Measurements from ENCODE around the gene ZNF417. TPM values are rescaled to one million over a fixed set of nuclear protein-coding genes. Genes with fewer than 3 reads are reported as not detected.
"Not testable (repeated sequence)": the region's sequence is repeated elsewhere in the genome, so short reads cannot be mapped to it uniquely, and the experiment has no call there.

Gene ZNF417
- total and polyA plus RNA-seq, 2 experiments from 2014 or later = 4.8 to 17.8 TPM

DNA sequence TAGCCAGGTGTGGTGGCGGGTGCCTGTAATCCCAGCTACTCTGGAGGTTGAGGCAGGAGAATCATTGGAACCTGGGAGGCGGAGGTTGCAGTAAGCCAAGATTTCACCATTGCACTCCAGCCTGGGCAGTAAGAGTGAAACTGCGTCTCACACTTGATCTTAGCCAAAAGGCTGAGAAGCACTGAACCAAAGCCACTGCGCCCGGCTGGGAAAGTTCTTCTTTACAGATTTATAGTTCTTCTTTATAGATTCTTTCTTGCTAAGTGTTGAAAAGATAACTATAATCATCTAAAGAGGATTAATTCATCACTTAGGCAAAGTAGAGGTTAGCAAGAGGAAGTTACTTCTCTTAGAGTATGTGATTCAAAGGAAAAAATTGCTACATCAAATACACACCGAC, 11.1 kb downstream of the ZNF417 start:
- Histone ChIP-seq H3K4me3 (no peak overlapping the region), H3K27ac (no peak overlapping the region), H3K27me3 (no peaks in the 10 kb centered on the region), H3K4me1 (ENCODE audit: low read depth) (no peaks in the 10 kb centered on the region), H3K36me3 (peaks cover 13% of the 10 kb centered on the region), H3K9me3 (ENCODE audit: low read depth) (no peaks in the 10 kb centered on the region)
- TF ChIP-seq, protein P1, sequence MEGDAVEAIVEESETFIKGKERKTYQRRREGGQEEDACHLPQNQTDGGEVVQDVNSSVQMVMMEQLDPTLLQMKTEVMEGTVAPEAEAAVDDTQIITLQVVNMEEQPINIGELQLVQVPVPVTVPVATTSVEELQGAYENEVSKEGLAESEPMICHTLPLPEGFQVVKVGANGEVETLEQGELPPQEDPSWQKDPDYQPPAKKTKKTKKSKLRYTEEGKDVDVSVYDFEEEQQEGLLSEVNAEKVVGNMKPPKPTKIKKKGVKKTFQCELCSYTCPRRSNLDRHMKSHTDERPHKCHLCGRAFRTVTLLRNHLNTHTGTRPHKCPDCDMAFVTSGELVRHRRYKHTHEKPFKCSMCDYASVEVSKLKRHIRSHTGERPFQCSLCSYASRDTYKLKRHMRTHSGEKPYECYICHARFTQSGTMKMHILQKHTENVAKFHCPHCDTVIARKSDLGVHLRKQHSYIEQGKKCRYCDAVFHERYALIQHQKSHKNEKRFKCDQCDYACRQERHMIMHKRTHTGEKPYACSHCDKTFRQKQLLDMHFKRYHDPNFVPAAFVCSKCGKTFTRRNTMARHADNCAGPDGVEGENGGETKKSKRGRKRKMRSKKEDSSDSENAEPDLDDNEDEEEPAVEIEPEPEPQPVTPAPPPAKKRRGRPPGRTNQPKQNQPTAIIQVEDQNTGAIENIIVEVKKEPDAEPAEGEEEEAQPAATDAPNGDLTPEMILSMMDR (IDR thresholded peaks at IDR 0.05; ENCODE audit: low read depth, low read length) = no peak
- DNase-seq (ENCODE audit: low read depth in 1 of 2, low spot score in 1 of 2) = no peak

DNA sequence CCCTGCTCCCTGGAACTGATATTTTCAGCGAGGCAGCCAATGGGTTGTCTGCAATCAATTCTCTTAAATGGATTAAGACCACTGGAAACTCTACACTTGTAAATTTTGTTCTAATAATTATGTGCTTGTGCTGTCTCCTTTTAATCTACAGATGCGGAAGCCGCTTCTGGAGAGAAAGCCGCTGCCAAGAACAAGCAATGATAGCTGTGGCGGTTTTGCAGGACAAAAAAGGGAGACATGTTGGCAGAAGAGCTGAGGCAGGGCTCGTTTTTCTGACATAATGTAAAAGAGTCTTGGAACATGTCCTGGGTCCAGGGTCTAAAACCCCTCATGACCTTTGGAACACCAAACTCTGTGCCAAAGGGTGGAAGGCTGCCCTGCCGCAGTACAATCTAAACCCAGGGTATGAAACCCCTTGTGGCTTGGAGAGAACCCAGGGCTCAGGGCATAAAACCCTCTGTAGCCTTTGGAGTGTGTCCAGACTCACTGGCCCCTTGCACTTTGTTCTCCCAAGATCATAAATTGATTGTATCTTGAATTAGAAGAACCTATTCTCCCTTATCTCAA, 12.7 kb downstream of the ZNF417 start:
- Histone ChIP-seq H3K9me3 (ENCODE audit: low read depth) (no peaks in the 10 kb centered on the region), H3K27ac (no peak overlapping the region), H3K36me3 (peaks cover 11% of the 10 kb centered on the region), H3K4me3 (no peak overlapping the region), H3K27me3 (no peaks in the 10 kb centered on the region), H3K4me1 (ENCODE audit: low read depth) (no peaks in the 10 kb centered on the region)
- DNase-seq (ENCODE audit: low read depth in 1 of 2, low spot score in 1 of 2) = no peak
- TF ChIP-seq, protein P1 (IDR thresholded peaks at IDR 0.05; ENCODE audit: low read depth, low read length) = no peak

DNA sequence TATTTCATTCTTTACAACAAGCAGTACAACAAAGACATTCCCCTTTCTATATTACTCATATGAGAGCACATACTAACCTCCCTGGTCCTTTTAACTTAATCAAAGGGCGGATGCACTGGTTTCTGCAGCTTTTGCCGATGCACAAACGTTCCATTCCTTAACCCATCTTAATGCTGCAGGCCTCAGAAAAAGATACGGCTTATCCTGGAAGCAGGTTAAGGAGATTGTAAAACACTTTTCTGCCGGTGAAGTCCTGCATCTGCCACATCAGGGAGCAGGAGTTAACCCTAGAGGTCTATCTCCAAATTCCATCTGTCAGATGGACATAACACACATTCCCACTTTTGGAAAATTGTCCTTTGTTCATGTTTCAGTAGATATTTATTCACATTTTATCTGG, 16.1 kb downstream of the ZNF417 start:
- Histone ChIP-seq H3K4me3 (no peak overlapping the region), H3K4me1 (ENCODE audit: low read depth) (no peaks in the 10 kb centered on the region), H3K9me3 (ENCODE audit: low read depth) (no peaks in the 10 kb centered on the region), H3K36me3 (no peaks in the 10 kb centered on the region), H3K27me3 (no peaks in the 10 kb centered on the region), H3K27ac (no peak overlapping the region)
- DNase-seq (ENCODE audit: low read depth in 1 of 2, low spot score in 1 of 2) = no peak
- TF ChIP-seq, protein P1 (IDR thresholded peaks at IDR 0.05; ENCODE audit: low read depth, low read length) = no peak

DNA sequence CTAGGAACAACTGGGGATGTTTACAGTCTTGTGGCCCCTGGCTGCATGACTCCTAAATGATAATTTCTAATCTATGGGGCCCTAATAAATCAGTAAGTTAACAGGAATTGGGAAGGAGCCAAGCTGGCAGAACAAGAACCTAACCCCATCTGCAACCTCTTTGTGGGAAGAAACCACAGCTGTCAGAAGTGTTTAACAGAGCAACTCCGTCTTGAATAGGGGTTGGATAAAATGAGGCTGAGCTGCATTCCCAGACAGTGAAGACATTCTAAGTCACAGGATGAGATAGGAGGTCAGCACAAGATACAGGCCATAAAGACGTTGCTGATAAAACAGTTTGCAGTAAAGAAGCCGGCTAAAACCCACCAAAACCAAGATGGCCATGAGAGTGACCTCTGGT, 25.7 kb downstream of the ZNF417 start:
- not testable (repeated sequence) for H3K27ac ChIP-seq, H3K4me3 ChIP-seq

DNA sequence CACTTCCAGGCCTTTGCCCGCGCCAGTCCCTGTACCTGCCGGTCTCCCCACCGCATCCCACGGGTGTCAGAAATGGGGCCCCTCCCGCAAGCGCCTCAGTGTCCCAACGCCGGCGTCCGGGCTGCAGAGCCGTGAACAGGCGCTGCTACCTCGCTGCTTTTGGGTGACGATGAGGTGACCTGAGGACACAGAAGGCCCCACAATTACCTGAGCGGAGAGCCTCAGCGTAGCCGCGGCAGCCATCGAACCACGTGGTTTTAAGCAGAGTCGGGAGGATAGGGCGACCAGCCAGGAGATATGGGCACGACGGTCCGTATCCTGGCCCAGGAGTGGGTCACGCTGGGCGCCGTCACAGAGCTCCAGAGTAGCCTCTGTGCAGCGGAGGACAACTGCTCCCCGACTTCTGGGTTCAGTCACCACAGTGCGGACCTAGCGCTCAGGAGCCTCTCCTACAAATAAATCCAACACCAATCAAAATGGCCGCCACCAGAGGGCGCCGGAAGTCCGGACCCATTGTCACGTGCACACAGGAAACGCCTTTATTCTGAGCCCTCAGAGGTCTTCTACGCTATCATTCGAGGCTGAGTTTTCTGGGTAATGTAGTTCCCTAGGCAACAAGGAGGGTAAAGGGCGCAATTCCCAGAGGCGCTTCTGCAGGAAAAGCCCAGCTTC, 27.7 kb downstream of the ZNF417 start, which contains the start of gene ZNF814:
TSS of gene ZNF814 (minus strand) at position 478 of the 672 bp plus-strand sequence. CDS start at position 243, 235 bp downstream.
- Histone ChIP-seq H3K36me3 (no peaks in the 10 kb centered on the region), H3K27me3 (no peaks in the 10 kb centered on the region), H3K27ac (peak within 1 kb of the TSS; percentile 91), H3K4me3 (peak within 1 kb of the TSS; percentile 66), H3K4me1 (ENCODE audit: low read depth) (peaks cover 20% of the 10 kb centered on the region), H3K9me3 (ENCODE audit: low read depth) (no peaks in the 10 kb centered on the region)
- DNase-seq (ENCODE audit: low read depth in 1 of 2, low spot score in 1 of 2) = peak; percentile 91 to 94
- TF ChIP-seq, protein P1 (IDR thresholded peaks at IDR 0.05; ENCODE audit: low read depth, low read length) = peak; percentile 38

More for the DNA sequence above, 25.7 kb downstream of the ZNF417 start:
- peaks cover 16% of the 10 kb centered on the region for H3K4me1 ChIP-seq (ENCODE audit: low read depth)
- not testable (repeated sequence) for H3K9me3 ChIP-seq (ENCODE audit: low read depth); H3K36me3 ChIP-seq; H3K27me3 ChIP-seq
- DNase-seq (ENCODE audit: low read depth in 1 of 2, low spot score in 1 of 2) = peak in 1 of 2 donors; percentile 82

DNA sequence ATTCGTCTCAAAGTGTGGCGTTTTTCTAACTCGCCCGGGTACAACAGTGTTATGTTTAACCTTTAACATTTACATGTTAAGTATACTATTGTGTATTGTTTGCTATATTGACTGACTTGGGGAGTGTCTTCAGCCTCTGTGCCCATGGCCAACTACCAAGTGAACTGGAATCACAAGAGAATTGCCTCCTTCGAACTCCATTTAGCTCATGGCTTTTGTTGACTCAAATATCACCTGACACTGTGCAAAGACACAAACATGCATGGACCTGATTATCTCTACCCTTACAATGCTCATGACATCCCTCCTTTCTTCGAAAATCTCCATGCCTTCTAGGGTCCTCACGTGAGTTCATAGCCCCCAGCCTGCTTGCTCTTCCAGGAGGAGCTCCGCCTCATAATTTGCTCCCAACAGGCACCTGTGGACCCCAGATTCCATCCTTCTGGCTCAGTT, 28.3 kb downstream of the ZNF417 start:
- TF ChIP-seq, protein P1 (IDR thresholded peaks at IDR 0.05; ENCODE audit: low read depth, low read length) = no peak
- Histone ChIP-seq H3K36me3 (no peaks in the 10 kb centered on the region), H3K4me1 (ENCODE audit: low read depth) (peaks cover 20% of the 10 kb centered on the region), H3K27me3 (no peaks in the 10 kb centered on the region), H3K27ac (peak overlapping the region; percentile 91), H3K9me3 (ENCODE audit: low read depth) (no peaks in the 10 kb centered on the region), H3K4me3 (peak overlapping the region; percentile 66)
- peak in 1 of 2 donors; percentile 9 for DNase-seq (ENCODE audit: low read depth in 1 of 2, low spot score in 1 of 2)

Data from cardiac muscle cell (in vitro differentiated cells and primary cell).